ENCODE data around the gene UBE2K. TPM values are rescaled to one million over a fixed set of nuclear protein-coding genes. Genes with fewer than 3 reads are reported as not detected.

The UBE2K gene, protein sequence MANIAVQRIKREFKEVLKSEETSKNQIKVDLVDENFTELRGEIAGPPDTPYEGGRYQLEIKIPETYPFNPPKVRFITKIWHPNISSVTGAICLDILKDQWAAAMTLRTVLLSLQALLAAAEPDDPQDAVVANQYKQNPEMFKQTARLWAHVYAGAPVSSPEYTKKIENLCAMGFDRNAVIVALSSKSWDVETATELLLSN
- 48.4 TPM for total RNA-seq

DNA sequence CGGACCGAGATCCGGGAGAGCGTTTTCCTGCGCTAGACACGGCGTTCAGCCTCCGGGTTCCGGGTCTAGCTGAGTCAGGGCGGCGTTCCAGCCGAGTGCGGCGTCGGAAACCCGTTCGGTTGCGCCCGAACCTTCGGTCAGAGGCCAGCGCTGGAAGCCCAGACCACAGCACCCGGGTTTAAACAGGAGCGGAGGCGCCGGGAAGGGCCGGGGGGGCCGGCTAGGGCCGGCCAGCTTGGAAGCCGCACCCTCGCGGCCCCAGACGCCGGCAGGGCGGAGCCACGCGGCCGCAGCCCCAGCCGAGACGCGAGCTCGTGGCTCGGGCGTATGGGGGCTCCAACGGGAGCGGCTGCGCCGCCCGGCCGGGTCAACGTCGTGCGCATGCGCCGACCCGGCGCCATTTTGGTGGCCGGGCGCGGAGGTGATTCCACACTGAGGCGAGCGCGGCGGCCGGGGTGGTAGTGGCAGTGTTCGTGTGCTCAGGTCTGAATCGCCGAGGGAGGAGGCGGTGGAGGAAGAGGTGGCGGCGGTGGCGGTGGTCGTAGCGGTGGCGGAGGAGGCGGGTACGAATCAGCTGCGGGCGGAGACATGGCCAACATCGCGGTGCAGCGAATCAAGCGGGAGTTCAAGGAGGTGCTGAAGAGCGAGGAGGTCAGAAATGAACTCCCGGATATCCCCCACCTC lies at the start of gene UBE2K:
Gene UBE2K (plus strand): TSS at position 397 of the 684 bp plus-strand sequence. CDS start 192 bp downstream, at position 589.

Other genes starting within 250 kb of the UBE2K start
- gene RPL9, start 239.2 kb upstream of the UBE2K start, total RNA-seq: 2,566 TPM
- 21.7 TPM for gene LIAS, start 239.1 kb upstream of the UBE2K start, total RNA-seq
- 86.9 TPM for gene UGDH, start 170.7 kb upstream of the UBE2K start, total RNA-seq
- 60.4 TPM for gene SMIM14, start 59.3 kb upstream of the UBE2K start, total RNA-seq